ENCODE results near the gene PIK3R1.

- no peak for TF ChIP-seq CTCF (IDR thresholded peaks at IDR 0.05; ENCODE audit: low read depth, low read length)
- no peak for TF ChIP-seq EZH2phosphoT487 (IDR thresholded peaks at IDR 0.05; ENCODE audit: low read depth)
These were observed 35.2 kb upstream of the PIK3R1 start for GRCh38 chr5:68180121-68181038.
